RWPE2 (cell line): ENCODE measurements around the gene PIM3.

ENCODE experiments used
- ATAC-seq: fragments of 200-7000 bp; cut with Tn5 transposase; 3 replicates; pipeline ENCODE4 v1.9.1; 2021; ENCODE audit warnings: low read depth
- DNase-seq: peaks from one replicate; pipeline ENCODE4 v3.0.0-alpha.2; 2020; ENCODE audit warnings: low spot score
- H3K27ac ChIP-seq: fragments of 450-650 bp; 2 replicates; pipeline ENCODE4 v1.5.1; 2017; ENCODE audit warnings: mild to moderate bottlenecking; ENCODE audit not compliant: poor library complexity, severe bottlenecking
- H3K27me3 ChIP-seq: fragments of 250-450 bp; sonication (Bioruptor Pico); 2 replicates; pipeline ENCODE4 v1.5.1; 2021; ENCODE audit warnings: mild to moderate bottlenecking, moderate library complexity; ENCODE audit not compliant: insufficient read depth, poor library complexity, severe bottlenecking
- H3K36me3 ChIP-seq: fragments of 250-450 bp; sonication (Bioruptor Pico); 2 replicates; pipeline ENCODE4 v1.5.1; 2020; ENCODE audit warnings: low read depth, mild to moderate bottlenecking, moderate library complexity
- H3K4me1 ChIP-seq: fragments of 250-450 bp; sonication (Bioruptor Pico); 2 replicates; pipeline ENCODE4 v1.5.1; 2021; ENCODE audit warnings: mild to moderate bottlenecking, moderate library complexity; ENCODE audit not compliant: insufficient read depth, poor library complexity, severe bottlenecking
- H3K4me3 ChIP-seq: fragments of 250-450 bp; sonication (Bioruptor Pico); 2 replicates; pipeline ENCODE4 v1.5.1; 2021; ENCODE audit warnings: mild to moderate bottlenecking, moderate library complexity; ENCODE audit not compliant: severe bottlenecking
- H3K9me3 ChIP-seq: fragments of 250-450 bp; sonication (Bioruptor Pico); 2 replicates; pipeline ENCODE4 v1.5.1; 2021; ENCODE audit warnings: mild to moderate bottlenecking, moderate library complexity; ENCODE audit not compliant: severe bottlenecking
- CTCF ChIP-seq: fragments of 450-650 bp; IDR thresholded peaks from one replicate; pipeline ENCODE4 v1.5.1; 2017; ENCODE audit warnings: mild to moderate bottlenecking, moderate library complexity; ENCODE audit not compliant: poor library complexity, severe bottlenecking

Gene PIM3

GRCh38 chr22:49992921-49993648 is 32.5 kb downstream of the PIM3 start:
- no peak overlapping the region for H3K27ac ChIP-seq
- TF ChIP-seq CTCF: peak; percentile 48
- no peak overlapping the region for H3K4me3 ChIP-seq
- no peaks in the 10 kb centered on the region for H3K36me3 ChIP-seq
- H3K4me1 ChIP-seq: no peaks in the 10 kb centered on the region
- DNase-seq: no peak
- H3K9me3 ChIP-seq: no peaks in the 10 kb centered on the region
- H3K27me3 ChIP-seq: no peaks in the 10 kb centered on the region
- ATAC-seq: peak; percentile 60

- no peak for ATAC-seq
- no peaks in the 10 kb centered on the region for H3K36me3 ChIP-seq
- DNase-seq: peak; percentile 57
Measured at GRCh38 chr22:49993649-49994360, 33.2 kb downstream of the PIM3 start.

DNA sequence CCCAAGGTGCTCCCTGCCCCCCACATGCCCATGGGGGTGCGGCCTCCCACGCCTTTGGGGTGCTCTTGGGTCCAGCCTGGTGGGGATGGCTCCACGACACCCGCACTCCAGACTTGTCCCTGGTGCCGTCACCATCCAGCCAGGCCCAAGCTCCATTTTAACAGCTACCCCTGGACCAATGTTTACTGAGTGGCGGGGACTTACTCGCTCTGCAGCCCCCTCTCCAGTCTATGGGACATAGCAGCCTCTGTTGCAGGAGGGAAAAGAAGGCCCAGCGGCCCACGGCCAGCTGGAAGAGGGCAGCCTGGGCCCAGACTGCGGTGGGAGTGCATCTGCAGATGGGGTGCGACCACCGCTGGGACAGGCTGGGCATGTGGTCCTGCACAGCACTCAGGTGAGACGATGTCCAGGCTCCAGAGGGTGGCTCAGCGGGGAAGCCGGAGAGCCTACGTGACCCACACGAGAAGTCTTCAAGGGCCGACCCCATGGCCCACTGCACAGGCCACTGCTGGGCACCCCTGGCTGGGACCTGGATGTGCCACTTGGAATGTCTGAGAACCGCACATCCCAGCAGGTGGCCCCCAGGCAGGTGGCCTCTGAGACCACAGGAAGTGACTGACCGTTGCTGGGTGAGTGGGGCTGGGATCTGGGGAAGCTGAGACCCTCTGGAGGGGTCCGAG is 33.9 kb downstream of the PIM3 start:
- H3K27me3 ChIP-seq: no peaks in the 10 kb centered on the region
- ATAC-seq (no peak), DNase-seq (peak; percentile 51)
- H3K9me3 ChIP-seq: no peaks in the 10 kb centered on the region
- no peak for TF ChIP-seq CTCF
- no peak overlapping the region for H3K4me3 ChIP-seq
- H3K36me3 ChIP-seq: no peaks in the 10 kb centered on the region
- no peaks in the 10 kb centered on the region for H3K4me1 ChIP-seq
- H3K27ac ChIP-seq: no peak overlapping the region

More at GRCh38 chr22:49993649-49994360, 33.2 kb downstream of the PIM3 start:
- no peaks in the 10 kb centered on the region for H3K4me1 ChIP-seq
- no peaks in the 10 kb centered on the region for H3K27me3 ChIP-seq
- H3K27ac ChIP-seq: no peak overlapping the region
- H3K9me3 ChIP-seq: no peaks in the 10 kb centered on the region
- peak; percentile 11 for TF ChIP-seq CTCF
- no peak overlapping the region for H3K4me3 ChIP-seq

GRCh38 chr22:49995041-49995360 is 34.4 kb downstream of the PIM3 start:
- Histone ChIP-seq H3K4me1 (no peaks in the 10 kb centered on the region), H3K9me3 (no peaks in the 10 kb centered on the region), H3K27ac (no peak overlapping the region), H3K27me3 (no peaks in the 10 kb centered on the region), H3K36me3 (no peaks in the 10 kb centered on the region), H3K4me3 (no peak overlapping the region)
- TF ChIP-seq CTCF: no peak
- ATAC-seq (no peak), DNase-seq (no peak)
